BE2C (cell line): Measurements from ENCODE around the gene LRRC7.

Experiments used
- DNase-seq: peaks from one replicate; pipeline ENCODE4 v3.0.0-alpha.2; 2020
- H3K27me3 ChIP-seq: fragments of 250-450 bp; sonication (Bioruptor Pico); 2 replicates; pipeline ENCODE4 v1.5.1; 2020; ENCODE audit warnings: mild to moderate bottlenecking
- H3K36me3 ChIP-seq: fragments of 250-450 bp; sonication (Bioruptor Pico); 2 replicates; pipeline ENCODE4 v1.5.1; 2020; ENCODE audit warnings: mild to moderate bottlenecking
- H3K4me1 ChIP-seq: fragments of 250-450 bp; sonication (Bioruptor Pico); 2 replicates; pipeline ENCODE4 v1.5.1; 2020
- H3K4me3 ChIP-seq: 2 replicates; pipeline ENCODE4 v1.5.1; 2011; ENCODE audit warnings: low read depth, low read length
- H3K9me3 ChIP-seq: fragments of 250-450 bp; sonication (Bioruptor Pico); 2 replicates; pipeline ENCODE4 v1.5.1; 2020
- TF ChIP-seq, protein P1 (sequence below): IDR thresholded peaks from 2 replicates; pipeline ENCODE4 v1.5.1; 2012; ENCODE audit warnings: mild to moderate bottlenecking, low read depth, low read length

The LRRC7 gene

DNA sequence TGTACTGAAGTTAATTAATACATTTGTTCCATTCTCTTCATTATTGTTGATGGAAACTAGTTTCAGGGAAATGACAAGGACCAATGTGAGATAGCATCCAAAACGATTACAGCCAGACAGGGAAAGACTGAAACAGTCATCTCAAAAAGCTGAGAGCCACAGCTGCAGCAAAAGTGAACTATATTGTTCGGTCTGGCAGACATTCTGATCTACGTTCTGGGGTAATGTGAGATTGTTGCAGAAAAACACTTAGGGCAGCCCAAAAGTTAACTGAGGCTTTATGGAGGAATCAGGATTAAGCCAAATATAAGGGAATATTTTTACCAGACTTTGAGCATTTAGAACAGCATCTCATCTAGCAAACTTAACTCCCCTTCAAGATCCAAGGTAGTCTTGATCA lies 524.8 kb downstream of the LRRC7 start:
- Histone ChIP-seq H3K27me3 (no peaks in the 10 kb centered on the region), H3K4me1 (no peaks in the 10 kb centered on the region), H3K9me3 (no peaks in the 10 kb centered on the region), H3K36me3 (no peaks in the 10 kb centered on the region), H3K4me3 (no peak overlapping the region)
- no peak for DNase-seq
- TF ChIP-seq, protein P1, sequence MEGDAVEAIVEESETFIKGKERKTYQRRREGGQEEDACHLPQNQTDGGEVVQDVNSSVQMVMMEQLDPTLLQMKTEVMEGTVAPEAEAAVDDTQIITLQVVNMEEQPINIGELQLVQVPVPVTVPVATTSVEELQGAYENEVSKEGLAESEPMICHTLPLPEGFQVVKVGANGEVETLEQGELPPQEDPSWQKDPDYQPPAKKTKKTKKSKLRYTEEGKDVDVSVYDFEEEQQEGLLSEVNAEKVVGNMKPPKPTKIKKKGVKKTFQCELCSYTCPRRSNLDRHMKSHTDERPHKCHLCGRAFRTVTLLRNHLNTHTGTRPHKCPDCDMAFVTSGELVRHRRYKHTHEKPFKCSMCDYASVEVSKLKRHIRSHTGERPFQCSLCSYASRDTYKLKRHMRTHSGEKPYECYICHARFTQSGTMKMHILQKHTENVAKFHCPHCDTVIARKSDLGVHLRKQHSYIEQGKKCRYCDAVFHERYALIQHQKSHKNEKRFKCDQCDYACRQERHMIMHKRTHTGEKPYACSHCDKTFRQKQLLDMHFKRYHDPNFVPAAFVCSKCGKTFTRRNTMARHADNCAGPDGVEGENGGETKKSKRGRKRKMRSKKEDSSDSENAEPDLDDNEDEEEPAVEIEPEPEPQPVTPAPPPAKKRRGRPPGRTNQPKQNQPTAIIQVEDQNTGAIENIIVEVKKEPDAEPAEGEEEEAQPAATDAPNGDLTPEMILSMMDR, result no peak

DNA sequence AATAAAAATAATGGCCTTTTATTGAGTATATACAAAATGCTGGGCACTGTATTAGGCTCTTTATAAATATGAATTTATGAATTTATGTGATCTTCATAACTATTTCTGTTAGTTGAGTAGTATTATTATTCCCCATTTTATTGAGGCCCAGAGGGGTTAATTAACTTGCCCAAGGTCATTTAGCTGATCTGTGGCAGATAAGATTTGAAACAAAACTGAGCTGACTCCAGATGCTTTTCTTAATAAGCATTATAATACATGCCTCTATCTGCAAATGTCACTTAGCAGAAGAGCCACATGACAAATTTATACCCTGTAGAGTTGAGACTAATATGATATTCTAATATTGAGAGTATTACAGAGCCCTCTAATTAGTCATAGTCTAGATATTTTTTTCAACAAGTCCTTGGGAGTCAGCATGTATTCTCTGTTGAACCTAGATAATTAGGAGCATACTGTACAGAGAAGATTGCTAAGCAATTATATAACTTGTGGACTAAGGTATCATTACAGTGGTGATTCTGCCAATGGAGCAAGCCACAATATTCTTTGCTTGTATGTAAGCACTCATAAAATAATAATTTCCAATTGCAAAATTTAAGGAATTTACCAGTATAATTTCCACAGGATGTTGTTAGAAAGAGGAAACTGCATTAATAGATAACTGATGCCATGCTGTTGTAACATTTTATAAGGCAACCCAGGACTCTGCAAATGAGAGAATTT lies 525.7 kb downstream of the LRRC7 start:
- H3K4me3 ChIP-seq, result no peak overlapping the region
- H3K4me1 ChIP-seq, result no peaks in the 10 kb centered on the region
- H3K27me3 ChIP-seq, result no peaks in the 10 kb centered on the region
- TF ChIP-seq, protein P1, result no peak
- no peaks in the 10 kb centered on the region for H3K9me3 ChIP-seq
- DNase-seq, result no peak
- no peaks in the 10 kb centered on the region for H3K36me3 ChIP-seq

- Histone ChIP-seq H3K36me3 (no peaks in the 10 kb centered on the region), H3K4me1 (no peaks in the 10 kb centered on the region), H3K9me3 (no peaks in the 10 kb centered on the region), H3K4me3 (no peak overlapping the region), H3K27me3 (no peaks in the 10 kb centered on the region)
- no peak for DNase-seq
- TF ChIP-seq, protein P1, result no peak
These were observed 533.5 kb downstream of the LRRC7 start for GRCh38 chr1:70101231-70101630.

GRCh38 chr1:70101774-70102173 lies 534.1 kb downstream of the LRRC7 start:
- no peak for DNase-seq
- Histone ChIP-seq H3K4me3 (no peak overlapping the region), H3K4me1 (no peaks in the 10 kb centered on the region), H3K36me3 (no peaks in the 10 kb centered on the region), H3K9me3 (no peaks in the 10 kb centered on the region), H3K27me3 (no peaks in the 10 kb centered on the region)
- TF ChIP-seq, protein P1, result no peak

- no peaks in the 10 kb centered on the region for H3K9me3 ChIP-seq
- H3K27me3 ChIP-seq, result no peaks in the 10 kb centered on the region
- TF ChIP-seq, protein P1, result no peak
- DNase-seq, result no peak
- H3K4me3 ChIP-seq, result no peak overlapping the region
- no peaks in the 10 kb centered on the region for H3K4me1 ChIP-seq
- no peaks in the 10 kb centered on the region for H3K36me3 ChIP-seq
These were observed 536.0 kb downstream of the LRRC7 start for GRCh38 chr1:70103770-70104169.

GRCh38 chr1:70109241-70109640 lies 541.5 kb downstream of the LRRC7 start:
- no peaks in the 10 kb centered on the region for H3K27me3 ChIP-seq
- H3K9me3 ChIP-seq, result no peaks in the 10 kb centered on the region
- H3K4me3 ChIP-seq, result no peak overlapping the region
- TF ChIP-seq, protein P1, result no peak
- H3K36me3 ChIP-seq, result no peaks in the 10 kb centered on the region
- DNase-seq, result no peak
- no peaks in the 10 kb centered on the region for H3K4me1 ChIP-seq
